Uterus (tissue), 4 donors: ENCODE measurements around the gene AADACL4. TPM values are rescaled to one million over a fixed set of nuclear protein-coding genes. Genes with fewer than 3 reads are reported as not detected.

ENCODE experiments used
- DNase-seq, 2 donors: peaks; one replicate each; pipeline ENCODE4 v3.0.0-alpha.2; 2019 to 2020
- H3K27ac ChIP-seq, 2 donors: fragments of 200-600 bp; sonication (generic); 1 replicate in 1 of 2; 2 replicates in 1 of 2; pipeline ENCODE4 v1.5.1; 2016 to 2018
- H3K27me3 ChIP-seq, 2 donors: fragments of 200-600 bp; sonication (generic); one replicate each; pipeline ENCODE4 v1.5.1; 2018 to 2019; ENCODE audit warnings: control low read depth in 1 of 2
- H3K36me3 ChIP-seq, 2 donors: fragments of 200-600 bp; sonication (generic); one replicate each; pipeline ENCODE4 v1.5.1; 2019; ENCODE audit warnings: control low read depth in 1 of 2
- H3K4me1 ChIP-seq, 2 donors: fragments of 200-600 bp; sonication (generic); one replicate each; pipeline ENCODE4 v1.5.1; 2018 to 2019; ENCODE audit warnings: control low read depth in 1 of 2
- H3K4me3 ChIP-seq, 2 donors: fragments of 200-600 bp; sonication (generic); 1 replicate in 1 of 2; 2 replicates in 1 of 2; pipeline ENCODE4 v1.5.1; 2018 to 2019; ENCODE audit warnings: mild to moderate bottlenecking in 1 of 2
- H3K9me3 ChIP-seq, 2 donors: fragments of 200-600 bp; sonication (generic); one replicate each; pipeline ENCODE4 v1.5.1; 2019; ENCODE audit warnings: control low read depth in 1 of 2
- CTCF ChIP-seq, 4 experiments: fragments of 200-600 bp in 2 of 4; fragments of 450-650 bp in 2 of 4; sonication (generic) in 2 of 4; IDR thresholded peaks; one replicate each; pipeline ENCODE4 v1.5.1; 2016 to 2019; ENCODE audit warnings: antibody characterized with exemption in 4 of 4, mild to moderate bottlenecking in 2 of 4, moderate library complexity in 1 of 4
- POLR2A ChIP-seq, 2 donors: fragments of 450-650 bp; IDR thresholded peaks; one replicate each; pipeline ENCODE4 v1.6.1; 2016; ENCODE audit warnings: antibody characterized with exemption in 2 of 2, mild to moderate bottlenecking in 1 of 2, moderate library complexity in 1 of 2
- intact Hi-C: fragments of 100-400 bp; cut with DNase I; formaldehyde crosslinking; loops from one replicate; pipeline ENCODE4 v1.15.1; 2023; ENCODE audit warnings: low total_unique reads
- total RNA-seq, 4 donors: library from RNA; depleted of rRNA in 3 of 4; stranded (reverse); fragments of >200 nt in 3 of 4; gene quantifications; one replicate each; pipeline versions ENCODE4 v1.1.0 to v1.2.4, GENCODE V29; 2014 to 2023
- donor health status: DM: yes; HTN: yes; CAD: no.

AADACL4 gene
- total RNA-seq, 4 donors from 2014 or later = 0.14 to 0.46 TPM; not detected in 2

- Histone ChIP-seq H3K9me3 (no peaks in the 10 kb centered on the region), H3K27me3 (no peaks in the 10 kb centered on the region), H3K4me3 (no peak overlapping the region), H3K4me1 (no peaks in the 10 kb centered on the region), H3K27ac (no peak overlapping the region), H3K36me3 (no peaks in the 10 kb centered on the region)
- DNase-seq = no peak
- intact Hi-C loops = no loop called here
- TF ChIP-seq CTCF (IDR thresholded peaks at IDR 0.05) (no peak), POLR2A (IDR thresholded peaks at IDR 0.05) (no peak)
Observed at GRCh38 chr1:12610305-12610935, 33.5 kb upstream of the AADACL4 start.

GRCh38 chr1:12610941-12611340 lies 32.9 kb upstream of the AADACL4 start:
- no peak for DNase-seq
- Histone ChIP-seq H3K4me1 (no peaks in the 10 kb centered on the region), H3K36me3 (no peaks in the 10 kb centered on the region), H3K27ac (no peak overlapping the region), H3K9me3 (no peaks in the 10 kb centered on the region), H3K27me3 (no peaks in the 10 kb centered on the region), H3K4me3 (no peak overlapping the region)
- intact Hi-C loops = no loop called here
- no peak for TF ChIP-seq POLR2A (IDR thresholded peaks at IDR 0.05)
- no peak for TF ChIP-seq CTCF (IDR thresholded peaks at IDR 0.05)

- TF ChIP-seq CTCF (IDR thresholded peaks at IDR 0.05) = no peak
- DNase-seq = no peak
- Histone ChIP-seq H3K4me1 (no peaks in the 10 kb centered on the region), H3K4me3 (no peak overlapping the region), H3K27me3 (no peaks in the 10 kb centered on the region), H3K9me3 (no peaks in the 10 kb centered on the region), H3K36me3 (no peaks in the 10 kb centered on the region), H3K27ac (peak overlapping the region in 1 of 2 donors; percentile 93)
- intact Hi-C loops = no loop called here
Observed at GRCh38 chr1:12613180-12613579, 30.7 kb upstream of the AADACL4 start.

- DNase-seq = no peak
- Histone ChIP-seq H3K27me3 (no peaks in the 10 kb centered on the region), H3K36me3 (no peaks in the 10 kb centered on the region), H3K9me3 (no peaks in the 10 kb centered on the region), H3K27ac (peak overlapping the region; percentile 93 to 94), H3K4me1 (peaks cover 0 to 4% of the 10 kb centered on the region in 2 donors), H3K4me3 (peak overlapping the region in 1 of 2 donors; percentile 57)
- intact Hi-C loops = no loop called here
- no peak for TF ChIP-seq CTCF (IDR thresholded peaks at IDR 0.05)
- no peak for TF ChIP-seq POLR2A (IDR thresholded peaks at IDR 0.05)
Observed at GRCh38 chr1:12614402-12615158, 29.3 kb upstream of the AADACL4 start.

- H3K27ac ChIP-seq = peak overlapping the region; percentile 93 to 94
- H3K36me3 ChIP-seq = no peaks in the 10 kb centered on the region
- H3K4me3 ChIP-seq = peak overlapping the region; percentile 57 to 74
- intact Hi-C loops = no loop called here
- peaks cover 0 to 4% of the 10 kb centered on the region in 2 donors for H3K4me1 ChIP-seq
- no peaks in the 10 kb centered on the region for H3K27me3 ChIP-seq
- no peak for DNase-seq
- no peak for TF ChIP-seq CTCF (IDR thresholded peaks at IDR 0.05)
- no peak for TF ChIP-seq POLR2A (IDR thresholded peaks at IDR 0.05)
- no peaks in the 10 kb centered on the region for H3K9me3 ChIP-seq
Observed at GRCh38 chr1:12615159-12615864, 28.6 kb upstream of the AADACL4 start.
